ENCODE measurements around the gene ICAM5. TPM values are rescaled to one million over a fixed set of nuclear protein-coding genes. Genes with fewer than 3 reads are reported as not detected.
"Not testable (repeated sequence)": the region's sequence is repeated elsewhere in the genome, so short reads cannot be mapped to it uniquely, and the experiment has no call there.

The ICAM5 gene
- total RNA-seq, 2 donors from 2014 or later = 0.10 to 0.25 TPM

- H3K4me3 Mint-ChIP-seq = no peak overlapping the region
- no peak for DNase-seq
Observed at GRCh38 chr19:10328558-10329429, 39.0 kb downstream of the ICAM5 start.

GRCh38 chr19:10329555-10329954 is 39.8 kb downstream of the ICAM5 start:
- Mint-ChIP-seq H3K4me1 (peaks cover 17% of the 10 kb centered on the region), H3K4me3 (no peak overlapping the region), H3K36me3 (ENCODE audit: low read depth) (no peaks in the 10 kb centered on the region), H3K27me3 (no peaks in the 10 kb centered on the region), H3K27ac (no peak overlapping the region)
- no peaks in the 10 kb centered on the region for H3K9me3 ChIP-seq (ENCODE audit: control insufficient read depth, low read length, poor library complexity, severe bottlenecking)
- DNase-seq = no peak
- no peak for ATAC-seq

More at GRCh38 chr19:10328558-10329429, 39.0 kb downstream of the ICAM5 start:
- H3K4me1 Mint-ChIP-seq = peaks cover 17% of the 10 kb centered on the region
- ATAC-seq = no peak
- no peaks in the 10 kb centered on the region for H3K27me3 Mint-ChIP-seq
- H3K27ac Mint-ChIP-seq = peak overlapping the region; percentile 4
- no peaks in the 10 kb centered on the region for H3K9me3 ChIP-seq (ENCODE audit: control insufficient read depth, low read length, poor library complexity, severe bottlenecking)
- H3K36me3 Mint-ChIP-seq (ENCODE audit: low read depth) = no peaks in the 10 kb centered on the region

DNA sequence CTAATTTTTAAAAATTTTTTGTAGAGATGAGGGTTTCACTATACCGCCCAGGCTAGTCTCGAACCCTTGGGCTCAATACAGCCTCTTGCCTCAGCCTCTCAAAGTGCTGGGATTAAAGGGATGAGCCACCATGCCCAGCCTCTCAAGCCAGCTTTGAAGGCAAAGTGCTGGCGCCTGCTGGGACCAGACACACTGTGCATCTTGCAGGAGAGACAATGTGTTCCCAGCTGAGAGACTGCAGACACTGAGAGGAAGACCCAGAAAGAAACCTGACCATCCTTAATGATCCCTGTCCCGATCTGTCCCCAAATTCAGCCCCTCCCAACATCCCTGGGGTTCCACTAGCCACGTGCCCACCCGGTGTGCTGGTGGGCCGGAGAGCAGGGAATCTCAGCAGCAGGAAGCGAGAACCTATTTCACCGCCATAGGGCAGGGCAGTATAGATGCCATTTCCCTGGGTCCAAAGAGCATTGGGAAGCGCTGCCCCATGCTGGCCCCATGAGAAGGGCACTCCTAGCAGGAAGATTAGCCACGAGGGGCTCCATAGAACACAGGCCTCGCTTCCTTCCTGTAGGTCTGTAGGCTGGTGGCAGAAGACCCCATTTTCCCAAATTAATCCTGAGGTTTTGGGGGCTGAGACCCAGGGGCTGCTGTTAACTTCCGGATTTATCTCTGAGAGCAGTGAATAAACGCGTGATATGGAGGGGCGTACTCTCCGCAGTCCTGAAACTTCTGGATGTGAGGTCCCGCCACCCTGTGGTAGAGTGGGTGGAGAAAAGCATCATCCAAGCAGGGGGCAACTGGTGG is 42.6 kb downstream of the ICAM5 start:
- H3K9me3 ChIP-seq (ENCODE audit: control insufficient read depth, low read length, poor library complexity, severe bottlenecking) = no peaks in the 10 kb centered on the region
- ATAC-seq (no peak), DNase-seq (no peak)
- peak overlapping the region; percentile 92 for H3K4me3 Mint-ChIP-seq
- H3K27ac Mint-ChIP-seq = peak overlapping the region; percentile 81
- H3K27me3 Mint-ChIP-seq = no peaks in the 10 kb centered on the region
- H3K36me3 Mint-ChIP-seq (ENCODE audit: low read depth) = no peaks in the 10 kb centered on the region
- peaks cover 18% of the 10 kb centered on the region for H3K4me1 Mint-ChIP-seq

DNA sequence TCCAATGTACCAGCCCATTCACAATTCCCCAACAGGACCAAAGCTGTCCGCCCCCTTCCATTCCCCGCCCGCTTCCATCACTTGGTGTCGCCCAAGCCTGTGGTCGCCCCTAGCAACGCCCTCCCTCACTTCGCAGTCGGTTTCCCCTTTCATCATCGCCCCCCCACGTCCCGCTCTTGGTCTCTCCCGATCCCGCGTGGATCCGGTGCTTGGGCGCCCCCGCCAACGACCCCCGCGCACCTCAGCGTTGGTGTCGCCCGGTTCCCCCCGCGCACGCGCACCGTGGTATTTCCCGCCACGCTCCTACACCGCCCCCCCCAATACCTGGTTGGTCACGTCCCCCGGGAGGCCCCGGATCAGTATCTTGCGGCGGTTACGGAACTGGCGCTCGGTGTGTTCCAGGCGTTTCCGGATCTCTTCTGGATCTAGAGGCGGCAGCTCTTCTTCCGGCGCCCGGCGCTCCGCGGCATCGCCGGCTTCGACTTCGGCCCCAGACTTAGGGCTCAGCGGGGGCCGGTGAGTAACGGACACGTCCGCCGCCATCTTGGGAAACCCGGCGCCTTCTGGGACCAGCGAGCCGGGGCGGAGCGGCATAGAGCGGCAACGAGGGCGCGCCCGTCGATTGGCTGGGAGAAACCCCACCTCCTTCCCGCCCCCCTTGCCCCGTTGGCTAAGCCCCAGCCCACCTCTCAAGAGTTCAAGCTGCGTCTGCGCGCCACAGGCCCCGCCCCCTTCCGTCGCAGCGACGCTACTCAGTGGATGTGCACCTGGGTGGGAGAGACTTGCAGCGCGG is 43.4 kb downstream of the ICAM5 start, which contains the start of gene RAVER1:
RAVER1 (minus strand) TSS at position 565 of the 793 bp plus-strand sequence; CDS start at position 543, 22 bp downstream.
- Mint-ChIP-seq H3K4me3 (peak within 1 kb of the TSS; percentile 92), H3K36me3 (ENCODE audit: low read depth) (no peaks in the 10 kb centered on the region), H3K27me3 (no peaks in the 10 kb centered on the region), H3K27ac (peak within 1 kb of the TSS; percentile 81), H3K4me1 (peaks cover 18% of the 10 kb centered on the region)
- DNase-seq (peak; percentile 92 to 98 (median 97)), ATAC-seq (peak; percentile 96)
- H3K9me3 ChIP-seq (ENCODE audit: control insufficient read depth, low read length, poor library complexity, severe bottlenecking) = no peaks in the 10 kb centered on the region

DNA sequence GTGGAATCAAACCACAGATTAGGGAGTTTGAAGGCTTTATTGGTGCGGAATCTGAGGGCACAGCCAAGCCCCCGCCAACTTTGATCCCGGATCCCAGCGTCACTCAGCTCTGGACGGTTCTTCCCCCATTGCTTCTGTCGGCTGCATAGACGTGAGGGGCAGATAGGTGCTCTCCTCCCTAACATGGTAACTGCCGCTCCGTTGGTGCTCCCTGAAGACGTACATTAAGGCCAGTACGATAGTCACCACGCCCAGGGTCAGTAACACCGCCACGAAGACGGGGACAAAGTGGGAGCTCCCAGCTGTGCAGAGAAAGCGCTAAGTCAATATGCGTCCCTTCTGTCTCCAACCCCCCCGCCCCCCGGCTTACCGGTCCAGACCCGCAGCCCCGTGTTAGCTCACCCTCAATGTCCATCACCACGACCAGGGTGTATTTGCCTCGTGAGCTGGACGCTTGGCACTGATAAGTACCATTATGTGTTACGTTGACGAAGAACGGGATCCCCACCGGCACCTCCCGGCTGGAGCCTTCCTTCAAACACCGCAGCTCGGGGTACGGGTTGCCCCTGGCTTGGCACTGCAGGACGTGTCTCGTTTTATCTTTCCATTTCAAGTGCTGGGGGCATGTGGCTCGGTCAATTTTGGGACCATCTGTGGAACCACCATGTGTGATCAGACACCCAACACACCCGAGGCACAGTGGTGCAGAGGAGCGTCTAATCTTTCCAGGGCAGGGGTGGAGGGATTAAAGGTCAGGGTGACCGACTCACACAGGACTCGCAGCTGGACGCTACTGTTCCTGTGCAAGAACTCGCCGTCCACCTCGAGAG is 44.2 kb downstream of the ICAM5 start:
- DNase-seq (no peak), ATAC-seq (peak; percentile 1)
- Mint-ChIP-seq H3K27ac (peak overlapping the region; percentile 81), H3K27me3 (no peaks in the 10 kb centered on the region), H3K4me1 (peaks cover 26% of the 10 kb centered on the region), H3K36me3 (ENCODE audit: low read depth) (no peaks in the 10 kb centered on the region), H3K4me3 (peak overlapping the region; percentile 92)
- no peaks in the 10 kb centered on the region for H3K9me3 ChIP-seq (ENCODE audit: control insufficient read depth, low read length, poor library complexity, severe bottlenecking)

DNA sequence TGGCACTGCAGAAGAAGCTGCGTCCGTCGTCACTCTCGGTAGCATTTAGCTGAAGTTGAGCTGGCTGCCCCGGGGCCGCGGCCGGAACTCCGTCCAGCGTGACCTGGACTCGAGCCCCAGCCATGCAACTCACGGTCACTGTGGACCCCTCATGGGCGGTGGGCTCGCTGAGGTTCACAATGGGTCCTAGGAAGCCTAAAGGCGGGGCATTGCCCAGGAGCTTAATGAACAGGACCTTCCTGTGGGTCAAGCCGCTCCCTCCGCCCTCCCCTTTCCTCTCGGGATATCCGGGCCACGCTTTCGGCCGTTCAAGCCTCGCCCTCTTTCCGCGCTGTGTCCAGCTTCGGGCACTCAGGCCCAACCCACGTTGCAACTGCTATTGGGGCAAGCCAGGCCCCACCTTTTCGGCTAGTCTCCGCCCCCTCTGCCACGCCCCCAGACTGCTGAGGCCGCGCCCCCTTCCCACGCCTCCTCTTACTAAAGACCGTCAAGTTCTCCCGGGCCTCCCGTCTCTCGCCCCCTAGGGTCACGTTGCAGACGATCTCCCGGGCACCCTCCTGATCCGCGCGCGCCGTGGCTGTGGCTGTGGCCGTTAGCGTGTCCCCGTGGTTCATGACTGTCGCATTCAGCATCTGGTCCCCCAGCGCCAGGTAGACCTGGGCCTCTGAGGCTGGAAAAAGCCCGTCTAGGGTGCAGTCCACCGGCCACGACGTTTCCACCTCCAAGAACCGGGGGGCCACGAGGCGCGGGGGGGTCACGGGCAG is 45.0 kb downstream of the ICAM5 start:
- H3K4me1 Mint-ChIP-seq = peaks cover 34% of the 10 kb centered on the region
- H3K4me3 Mint-ChIP-seq = no peak overlapping the region
- peak overlapping the region; percentile 19 for H3K27ac Mint-ChIP-seq
- no peaks in the 10 kb centered on the region for H3K27me3 Mint-ChIP-seq
- ATAC-seq (no peak), DNase-seq (no peak)
- no peaks in the 10 kb centered on the region for H3K36me3 Mint-ChIP-seq (ENCODE audit: low read depth)
- no peaks in the 10 kb centered on the region for H3K9me3 ChIP-seq (ENCODE audit: control insufficient read depth, low read length, poor library complexity, severe bottlenecking)

GRCh38 chr19:10335352-10335985 is 45.7 kb downstream of the ICAM5 start:
- Mint-ChIP-seq H3K36me3 (ENCODE audit: low read depth) (no peaks in the 10 kb centered on the region), H3K27me3 (no peaks in the 10 kb centered on the region), H3K4me1 (peaks cover 36% of the 10 kb centered on the region), H3K27ac (peak overlapping the region; percentile 8), H3K4me3 (peak overlapping the region; percentile 57)
- DNase-seq = no peak
- no peaks in the 10 kb centered on the region for H3K9me3 ChIP-seq (ENCODE audit: control insufficient read depth, low read length, poor library complexity, severe bottlenecking)
- ATAC-seq = no peak

DNA sequence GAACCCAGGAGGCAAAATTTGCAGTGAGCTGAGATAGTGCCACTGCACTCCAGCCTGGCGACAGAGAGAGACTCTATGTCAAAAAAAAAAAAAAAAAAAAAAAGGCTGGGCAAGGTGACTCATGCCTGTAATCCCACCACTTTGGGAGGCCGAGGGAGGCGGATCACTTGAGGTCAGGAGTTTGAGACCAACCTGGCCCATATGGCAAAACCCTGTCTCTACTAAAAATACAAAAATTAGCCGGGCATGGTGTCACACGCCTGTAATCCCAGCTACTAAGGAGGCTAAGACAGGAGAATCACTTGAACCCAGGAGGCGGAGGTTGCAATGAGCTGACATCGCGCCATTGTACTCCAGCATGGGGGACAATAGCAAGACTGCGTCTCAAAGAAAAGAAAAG is 47.0 kb downstream of the ICAM5 start:
- not testable (repeated sequence) for H3K9me3 ChIP-seq (ENCODE audit: control insufficient read depth, low read length, poor library complexity, severe bottlenecking); H3K36me3 Mint-ChIP-seq (ENCODE audit: low read depth); H3K4me3 Mint-ChIP-seq; DNase-seq; ATAC-seq; H3K27ac Mint-ChIP-seq; H3K27me3 Mint-ChIP-seq
- H3K4me1 Mint-ChIP-seq = peaks cover 36% of the 10 kb centered on the region

GRCh38 chr19:10338940-10339339 is 49.2 kb downstream of the ICAM5 start:
- H3K27ac Mint-ChIP-seq = peak overlapping the region; percentile 94
- no peaks in the 10 kb centered on the region for H3K27me3 Mint-ChIP-seq
- DNase-seq = no peak
- ATAC-seq = peak; percentile 12
- peak overlapping the region; percentile 97 for H3K4me3 Mint-ChIP-seq
- no peaks in the 10 kb centered on the region for H3K9me3 ChIP-seq (ENCODE audit: control insufficient read depth, low read length, poor library complexity, severe bottlenecking)
- H3K36me3 Mint-ChIP-seq (ENCODE audit: low read depth) = no peaks in the 10 kb centered on the region
- peaks cover 19% of the 10 kb centered on the region for H3K4me1 Mint-ChIP-seq

- H3K4me3 Mint-ChIP-seq = peak within 1 kb of the TSS; percentile 97
- ATAC-seq = peak; percentile 97
Observed at GRCh38 chr19:10339380-10339960, 49.7 kb downstream of the ICAM5 start, which contains the start of gene ICAM3. ICAM3 (minus strand) TSS chr19:10339624; CDS start chr19:10339614, 10 bp downstream.

GRCh38 chr19:10339977-10340376 is 50.2 kb downstream of the ICAM5 start:
- H3K27me3 Mint-ChIP-seq = no peaks in the 10 kb centered on the region
- H3K4me3 Mint-ChIP-seq = peak overlapping the region; percentile 97
- no peaks in the 10 kb centered on the region for H3K36me3 Mint-ChIP-seq (ENCODE audit: low read depth)
- ATAC-seq (no peak), DNase-seq (no peak)
- H3K4me1 Mint-ChIP-seq = peaks cover 19% of the 10 kb centered on the region
- no peaks in the 10 kb centered on the region for H3K9me3 ChIP-seq (ENCODE audit: control insufficient read depth, low read length, poor library complexity, severe bottlenecking)
- peak overlapping the region; percentile 94 for H3K27ac Mint-ChIP-seq

More at GRCh38 chr19:10339380-10339960, 49.7 kb downstream of the ICAM5 start, which contains the start of gene ICAM3:
- Mint-ChIP-seq H3K4me1 (peaks cover 19% of the 10 kb centered on the region), H3K27ac (peak within 1 kb of the TSS; percentile 94), H3K27me3 (no peaks in the 10 kb centered on the region), H3K36me3 (ENCODE audit: low read depth) (no peaks in the 10 kb centered on the region)
- H3K9me3 ChIP-seq (ENCODE audit: control insufficient read depth, low read length, poor library complexity, severe bottlenecking) = no peaks in the 10 kb centered on the region
- peak; percentile 38 to 55 (median 40) for DNase-seq
